Measurements from ENCODE around the gene NIT2.

- TF ChIP-seq SMC3 (conservative IDR thresholded peaks at IDR 0.05; ENCODE audit: insufficient read depth, low read depth, low read length) (no peak), PCBP1 (IDR thresholded peaks at IDR 0.05; ENCODE audit: low read depth, low read length, poor library complexity, severe bottlenecking) (no peak), MAFK (IDR thresholded peaks at IDR 0.05; ENCODE audit: low read length) (no peak), SREBF2 (CRISPR knock-in tag; IDR thresholded peaks at IDR 0.05) (no peak), ZSCAN29 (IDR thresholded peaks at IDR 0.05) (no peak), BACH1 (tag; IDR thresholded peaks at IDR 0.05) (no peak), RCOR1 (IDR thresholded peaks at IDR 0.05; ENCODE audit: borderline replicate concordance in 1 of 2, low read depth in 2 of 2, low read length in 2 of 2) (peak in 1 of 2 experiments; percentile 17; a peak in 1 of 4 replicates), POLR2A (conservative IDR thresholded peaks at IDR 0.05) (peak; percentile 94), CTCF (IDR thresholded peaks at IDR 0.05 in 2 of 3, conservative IDR thresholded peaks at IDR 0.05 in 1 of 3; ENCODE audit: insufficient read depth in 2 of 3, low read depth in 1 of 3, low read length in 3 of 3) (no peak), KHSRP (IDR thresholded peaks at IDR 0.05) (no peak), TARDBP (IDR thresholded peaks at IDR 0.05) (no peak), SIN3A (IDR thresholded peaks at IDR 0.05; ENCODE audit: borderline replicate concordance in 2 of 2, control insufficient read depth in 1 of 2, low read depth in 2 of 2, low read length in 2 of 2) (peak in 1 of 2 experiments; percentile 78; a peak in 2 of 4 replicates), CEBPB (tag; IDR thresholded peaks at IDR 0.05) (no peak), BHLHE40 (IDR thresholded peaks at IDR 0.05; ENCODE audit: low read length) (peak; percentile 48)
Measured at GRCh38 chr3:100400780-100401673, 66.5 kb downstream of the NIT2 start, which contains the start of the genes LNP1 and TOMM70.
